Activated B cell treated with CpG ODN at 0.5 μM for 24 hours (primary cell): ENCODE results near the gene MYH7B. TPM values are rescaled to one million over a fixed set of nuclear protein-coding genes. Genes with fewer than 3 reads are reported as not detected.

ENCODE experiments used
- ATAC-seq: fragments of 200-7000 bp; cut with Tn5 transposase; one replicate; pipeline ENCODE4 v1.10.0; 2021; ENCODE audit warnings: low read depth, mild to moderate bottlenecking, moderate library complexity
- CTCF ChIA-PET: fragments of 350-600 bp; sonication (Branson Sonifier 250); formaldehyde crosslinking; loops from one replicate; lab custom pipeline; 2021; ENCODE audit warnings: antibody characterized with exemption; lab: Charles Lee
- POLR2A ChIA-PET: fragments of 350-600 bp; sonication (Branson Sonifier 250); formaldehyde crosslinking; loops from one replicate; lab custom pipeline; 2021; ENCODE audit warnings: antibody characterized with exemption; lab: Charles Lee
- DNase-seq: peaks from one replicate; pipeline ENCODE4 v3.0.0; 2022
- H3K27ac Mint-ChIP-seq: one replicate; pipeline ENCODE4 v1.8.0; 2020; ENCODE audit warnings: mixed read lengths
- H3K27me3 Mint-ChIP-seq: one replicate; pipeline ENCODE4 v1.8.0; 2021; ENCODE audit warnings: mixed read lengths
- H3K36me3 Mint-ChIP-seq: one replicate; pipeline ENCODE4 v1.8.0; 2021; ENCODE audit warnings: low read depth, mixed read lengths
- H3K4me1 Mint-ChIP-seq: one replicate; pipeline ENCODE4 v1.8.0; 2021; ENCODE audit warnings: mixed read lengths
- H3K4me3 Mint-ChIP-seq: one replicate; pipeline ENCODE4 v1.8.0; 2020; ENCODE audit warnings: mild to moderate bottlenecking, mixed read lengths
- H3K9me3 Mint-ChIP-seq: one replicate; pipeline ENCODE4 v1.8.0; 2020; ENCODE audit warnings: mixed read lengths
- CTCF ChIP-seq: fragments of 200-600 bp; IDR thresholded peaks from one replicate; pipeline ENCODE4 v1.8.0; 2022; ENCODE audit warnings: antibody characterized with exemption, mild to moderate bottlenecking
- intact Hi-C: fragments of 100-400 bp; cut with micrococcal nuclease; formaldehyde crosslinking; loops from one replicate; pipeline ENCODE4 v1.15.1; 2024
- total RNA-seq: library from RNA; stranded (reverse); gene quantifications from 2 replicates; pipeline ENCODE4 v1.2.3, GENCODE V29; 2022

MYH7B gene
- total RNA-seq, 1 donor from 2014 or later = 0.35 TPM

GRCh38 chr20:34983995-34984735, 28.5 kb downstream of the MYH7B start:
- no peaks in the 10 kb centered on the region for H3K36me3 Mint-ChIP-seq
- no peaks in the 10 kb centered on the region for H3K4me1 Mint-ChIP-seq
- no peak overlapping the region for H3K4me3 Mint-ChIP-seq
- ATAC-seq (no peak), DNase-seq (no peak)
- no peak overlapping the region for H3K27ac Mint-ChIP-seq
- no peak for TF ChIP-seq CTCF
- no peaks in the 10 kb centered on the region for H3K9me3 Mint-ChIP-seq
- intact Hi-C loops = no loop called here
- H3K27me3 Mint-ChIP-seq = peaks cover 22% of the 10 kb centered on the region
- ChIA-PET POLR2A (no interaction called here), CTCF (no interaction called here)

GRCh38 chr20:34984756-34985261, 29.1 kb downstream of the MYH7B start:
- no peak overlapping the region for H3K27ac Mint-ChIP-seq
- TF ChIP-seq CTCF = no peak
- no peaks in the 10 kb centered on the region for H3K9me3 Mint-ChIP-seq
- H3K27me3 Mint-ChIP-seq = peaks cover 22% of the 10 kb centered on the region
- no peak overlapping the region for H3K4me3 Mint-ChIP-seq
- no peaks in the 10 kb centered on the region for H3K4me1 Mint-ChIP-seq
- ChIA-PET POLR2A (no interaction called here), CTCF (no interaction called here)
- DNase-seq (no peak), ATAC-seq (no peak)
- intact Hi-C loops = no loop called here
- no peaks in the 10 kb centered on the region for H3K36me3 Mint-ChIP-seq

GRCh38 chr20:34985461-34986310, 30.0 kb downstream of the MYH7B start:
- Mint-ChIP-seq H3K36me3 (no peaks in the 10 kb centered on the region), H3K4me1 (no peaks in the 10 kb centered on the region), H3K9me3 (no peaks in the 10 kb centered on the region), H3K4me3 (no peak overlapping the region), H3K27me3 (peaks cover 22% of the 10 kb centered on the region), H3K27ac (no peak overlapping the region)
- ATAC-seq (no peak), DNase-seq (no peak)
- intact Hi-C loops = no loop called here
- TF ChIP-seq CTCF = no peak
- POLR2A ChIA-PET = no interaction called here
- CTCF ChIA-PET = no interaction called here

- POLR2A ChIA-PET = no interaction called here
- CTCF ChIA-PET = no interaction called here
- DNase-seq = no peak
These were observed 30.9 kb downstream of the MYH7B start for GRCh38 chr20:34986311-34987287.

More at GRCh38 chr20:34986311-34987287, 30.9 kb downstream of the MYH7B start:
- no peak for TF ChIP-seq CTCF
- intact Hi-C loops = no loop called here
- no peak for ATAC-seq
- Mint-ChIP-seq H3K27me3 (peaks cover 17% of the 10 kb centered on the region), H3K4me1 (no peaks in the 10 kb centered on the region), H3K36me3 (peaks cover 2% of the 10 kb centered on the region), H3K27ac (no peak overlapping the region), H3K9me3 (no peaks in the 10 kb centered on the region), H3K4me3 (no peak overlapping the region)
